ENCODE data around the gene SURF2.

SURF2 gene

DNA sequence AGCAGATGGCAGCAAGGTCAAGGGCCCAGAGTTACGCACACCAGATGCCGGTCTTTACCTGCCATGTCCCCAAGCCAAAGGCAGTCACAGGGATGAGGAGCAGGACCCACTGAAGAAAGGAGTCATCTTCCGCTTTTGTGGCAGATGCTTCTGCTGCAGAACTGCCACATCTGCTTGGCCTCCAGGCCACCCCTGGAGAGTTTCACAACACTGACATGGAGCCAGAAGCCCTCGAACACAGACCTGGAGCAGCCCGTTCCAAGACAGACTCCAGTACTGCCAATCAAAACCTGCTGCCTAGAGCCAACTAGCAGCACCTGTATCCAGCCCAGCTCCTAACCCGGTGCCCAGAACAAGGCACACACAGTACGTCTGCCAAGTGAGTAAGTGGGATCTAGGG is 1.6 kb upstream of the SURF2 start:
- DNase-seq (ENCODE audit: low spot score): no peak

DNA sequence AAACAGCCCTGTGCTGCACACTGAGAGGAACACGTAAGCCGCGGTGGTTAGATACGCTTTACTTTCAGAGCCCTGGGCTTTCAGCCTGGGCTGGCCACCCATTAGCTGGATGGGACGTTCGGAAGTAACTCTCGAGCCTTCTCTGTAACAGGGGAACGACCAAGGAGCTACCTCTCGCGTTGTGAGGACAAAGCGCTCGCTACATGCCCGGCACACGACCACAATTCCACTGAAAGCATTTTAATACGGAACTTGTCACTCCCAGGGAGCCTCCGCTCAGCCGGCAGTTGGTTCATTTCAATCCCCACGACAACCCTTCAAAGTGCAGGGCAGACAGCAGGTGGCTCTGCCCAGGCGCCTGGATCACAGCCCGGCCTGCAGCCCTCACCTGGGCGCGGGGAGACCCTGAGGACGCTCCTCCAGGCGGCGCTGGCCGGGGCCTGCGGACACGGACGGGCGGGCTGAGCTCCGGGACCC is 431 bp upstream of the SURF2 start:
- DNase-seq (ENCODE audit: low spot score): no peak

DNA sequence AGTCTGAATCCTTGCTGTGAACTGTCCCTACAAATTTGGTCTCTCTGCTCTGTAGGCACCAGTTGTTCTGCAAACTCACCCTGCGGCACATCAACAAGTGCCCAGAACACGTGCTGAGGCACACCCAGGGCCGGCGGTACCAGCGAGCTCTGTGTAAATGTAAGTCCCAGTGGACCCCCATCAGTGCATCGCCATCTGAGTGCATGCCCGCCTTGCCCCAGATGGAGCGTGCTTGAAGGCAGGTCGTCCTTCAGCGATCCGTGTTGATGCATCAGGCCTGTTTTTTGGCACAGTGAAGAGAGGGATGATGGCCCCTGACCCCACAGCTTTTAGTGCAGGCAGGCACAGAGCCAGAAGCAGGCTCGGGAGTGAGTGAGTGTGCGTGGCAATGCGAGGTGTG is 1.3 kb downstream of the SURF2 start:
- DNase-seq (ENCODE audit: low spot score): no peak

DNA sequence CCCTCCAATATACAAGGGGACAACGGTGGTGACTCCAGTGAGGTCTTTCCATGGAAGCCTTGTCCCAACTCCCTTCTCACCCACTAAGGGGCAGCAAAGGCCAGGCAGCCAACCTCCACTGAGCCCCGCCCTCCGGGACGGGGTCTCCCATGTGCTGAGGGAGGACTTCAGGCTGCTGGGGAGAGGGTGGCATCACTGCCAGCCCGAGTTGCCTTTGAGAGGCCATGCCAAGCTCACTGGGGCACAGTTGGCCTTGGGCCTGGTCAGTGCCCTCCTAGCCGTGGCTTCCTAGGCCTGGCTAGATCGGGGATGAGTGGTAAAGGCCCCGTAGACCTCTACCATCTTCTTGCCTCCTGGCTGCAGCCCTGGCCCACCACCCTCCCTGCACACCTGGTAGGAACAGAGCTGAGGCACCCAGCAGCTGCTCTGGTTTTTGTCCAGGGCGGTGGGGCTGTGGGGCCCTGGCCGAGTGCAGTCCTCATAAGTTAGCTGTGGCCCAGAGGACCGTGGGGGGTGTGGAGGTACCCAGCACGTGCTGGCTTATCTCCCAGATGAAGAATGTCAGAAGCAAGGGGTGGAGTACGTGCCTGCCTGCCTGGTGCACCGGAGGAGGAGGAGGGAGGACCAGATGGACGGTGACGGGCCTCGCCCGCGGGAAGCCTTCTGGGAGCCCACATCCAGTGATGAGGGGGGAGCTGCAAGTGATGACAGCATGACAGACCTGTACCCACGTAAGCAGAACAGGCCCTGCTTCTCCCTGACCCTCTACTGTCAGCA is 3.2 kb downstream of the SURF2 start:
- DNase-seq (ENCODE audit: low spot score): no peak

DNA sequence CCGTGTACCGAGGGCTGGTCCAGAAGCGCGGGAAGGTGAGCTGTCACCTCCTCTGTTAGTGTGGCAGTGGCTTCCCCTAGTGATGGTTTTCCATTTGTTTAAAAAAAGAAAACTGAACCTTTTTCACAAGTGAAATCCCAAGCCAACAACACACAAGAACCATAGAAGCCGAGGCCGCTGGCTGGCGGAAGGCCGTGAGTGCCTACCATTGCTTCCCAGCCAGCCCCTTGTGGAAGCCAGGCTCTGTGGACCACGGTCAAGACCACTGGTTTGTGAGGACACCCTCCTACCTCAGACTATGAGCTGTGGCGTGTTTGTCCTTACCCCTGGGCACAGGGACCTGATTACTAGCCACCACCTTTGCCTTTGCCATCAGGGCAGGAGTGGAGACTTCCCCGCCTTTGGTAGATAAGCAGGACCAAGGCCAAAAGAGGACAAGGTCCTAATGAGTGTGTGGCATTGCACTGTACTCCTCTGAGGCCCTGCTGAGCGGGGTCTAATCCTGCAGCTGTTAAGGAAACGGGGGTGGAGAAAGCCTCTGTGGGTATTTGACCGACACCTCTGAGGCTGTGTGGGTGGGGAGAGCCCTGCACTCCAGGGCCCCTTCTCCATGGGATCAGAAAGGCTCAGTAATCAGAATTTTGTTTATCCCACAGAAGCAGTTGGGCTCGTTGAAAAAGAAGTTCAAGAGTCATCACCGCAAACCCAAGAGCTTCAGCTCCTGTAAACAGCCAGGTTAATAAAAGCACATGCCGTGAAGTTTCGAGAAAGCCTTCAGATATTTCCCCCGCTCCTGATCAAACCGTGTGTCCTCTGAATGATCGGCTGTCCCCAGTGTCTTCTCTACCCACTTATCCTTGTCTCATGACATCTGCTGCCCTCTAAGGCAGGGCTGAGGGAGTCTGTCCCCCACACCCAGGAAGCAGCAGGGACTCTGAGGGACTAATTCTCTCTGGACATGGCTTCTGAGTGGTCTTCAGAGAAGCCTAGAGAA is 4.3 kb downstream of the SURF2 start:
- no peak for DNase-seq (ENCODE audit: low spot score)

DNA sequence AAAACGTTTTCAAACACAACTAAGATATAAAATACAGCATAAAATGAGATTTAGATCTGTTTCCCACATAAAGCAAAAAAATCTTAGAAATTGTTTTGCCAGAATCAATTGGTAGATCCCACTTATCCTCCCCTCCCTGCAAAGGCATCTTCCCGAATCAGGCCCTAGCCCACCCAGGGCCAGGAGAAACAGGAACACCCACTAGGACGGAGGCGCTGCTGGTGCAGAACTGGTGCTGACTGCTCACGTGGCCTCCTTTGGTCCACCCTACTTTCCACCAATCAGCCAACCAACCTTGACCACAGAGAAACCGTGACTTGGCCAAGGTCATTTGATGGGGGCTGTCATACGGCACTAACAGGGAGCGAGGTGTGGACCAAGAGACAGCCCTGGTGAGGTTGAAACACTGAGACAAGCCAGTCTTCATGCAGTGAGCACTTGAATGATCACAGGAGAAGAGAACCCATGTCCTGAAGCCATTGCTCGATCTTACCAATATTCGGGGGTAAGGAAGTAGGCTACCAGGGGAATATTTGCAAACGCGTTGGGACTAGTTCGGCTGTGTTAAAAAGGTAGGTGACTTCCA is 5.2 kb downstream of the SURF2 start:
- no peak for DNase-seq (ENCODE audit: low spot score)

DNA sequence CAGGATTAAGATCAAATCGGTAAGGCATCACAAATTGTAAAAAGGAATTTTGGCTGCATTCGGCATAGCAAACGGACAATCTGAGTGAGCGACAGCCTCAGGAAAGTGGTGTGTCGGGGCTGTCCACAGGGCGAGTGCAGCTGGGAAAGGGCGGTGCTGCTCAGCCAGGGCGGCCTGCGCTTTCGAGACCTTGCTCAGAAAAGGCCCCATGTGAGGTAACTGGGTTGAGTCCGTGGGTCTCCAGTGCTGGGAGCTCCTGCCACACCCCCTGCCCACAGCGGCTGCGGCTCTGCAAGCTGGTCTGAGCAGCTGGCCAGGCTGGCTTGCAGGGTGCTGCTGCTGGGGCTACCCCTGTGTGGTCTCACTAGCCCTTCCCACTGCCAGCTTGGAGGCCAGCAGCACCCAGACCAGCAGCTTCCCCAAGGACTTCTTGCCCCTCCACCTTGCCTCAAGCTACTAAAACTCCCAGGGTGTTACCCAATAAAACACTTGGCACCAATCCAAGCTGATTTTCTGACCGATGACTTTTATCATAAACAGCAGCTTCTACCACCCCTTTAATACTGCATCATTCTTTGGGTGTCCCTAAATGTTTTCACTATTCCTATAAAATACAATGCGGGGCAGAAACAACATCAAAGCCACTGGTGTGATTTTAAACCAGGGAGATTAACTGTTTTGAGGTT is 6.2 kb downstream of the SURF2 start:
- DNase-seq (ENCODE audit: low spot score): no peak

DNA sequence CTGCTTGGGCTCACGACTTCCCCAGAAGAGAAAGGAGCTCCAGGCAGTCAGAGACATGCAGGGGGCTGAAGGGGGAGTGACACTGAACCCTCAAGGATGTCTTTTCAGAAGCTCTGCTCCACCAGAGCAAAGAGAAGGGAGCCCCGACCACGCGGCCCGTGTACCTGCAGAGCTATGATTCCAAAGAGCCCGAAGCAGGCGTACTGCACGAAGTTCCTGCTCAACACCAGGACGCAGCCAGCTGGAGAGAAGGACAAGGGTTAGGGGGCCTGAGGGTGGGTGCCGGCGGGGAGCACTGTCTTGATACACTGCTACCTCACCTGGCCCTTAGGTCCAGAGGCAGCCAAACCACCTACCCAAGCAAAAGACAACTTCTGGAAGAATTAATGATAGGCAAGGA is 10.1 kb downstream of the SURF2 start:
- no peak for DNase-seq (ENCODE audit: low spot score)

DNA sequence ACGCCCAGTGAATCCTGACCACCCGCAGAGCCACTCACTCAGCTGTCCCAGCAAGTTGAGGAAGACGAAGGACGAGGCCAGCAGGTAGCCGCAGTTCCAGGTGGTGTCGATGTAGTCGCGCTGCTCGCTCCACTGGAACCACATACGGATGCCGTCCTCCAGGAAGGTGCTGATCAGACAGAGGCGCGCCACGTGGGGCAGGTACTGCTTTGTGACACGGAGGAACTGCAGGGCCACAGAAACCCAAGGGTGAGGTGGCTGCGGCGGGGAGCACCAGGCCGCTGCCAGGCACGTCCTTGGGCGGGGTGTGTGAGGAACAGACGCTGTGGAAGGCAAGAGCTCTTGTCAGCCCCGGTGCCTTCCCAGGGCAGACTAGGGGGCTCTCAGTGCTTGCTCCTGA is 10.9 kb downstream of the SURF2 start:
- no peak for DNase-seq (ENCODE audit: low spot score)

DNA sequence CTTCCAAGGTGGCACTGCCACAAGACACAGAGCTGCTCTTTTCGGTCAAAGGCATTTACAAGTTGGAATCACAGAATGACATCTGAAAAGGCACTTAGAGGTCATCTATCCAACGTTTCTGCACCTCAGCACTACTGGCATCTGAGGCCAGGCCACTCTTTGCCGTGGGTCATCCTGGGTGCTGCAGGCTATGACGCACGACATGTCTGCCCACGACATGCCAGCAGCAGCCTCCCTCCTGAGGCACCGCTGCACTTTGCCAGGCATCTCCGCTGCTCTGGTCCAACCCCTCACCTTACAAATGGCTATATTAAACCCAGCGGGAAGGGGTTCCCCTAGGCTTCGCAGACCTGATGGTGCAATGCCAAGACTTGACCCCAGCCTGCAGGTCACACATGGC is 11.4 kb downstream of the SURF2 start:
- DNase-seq (ENCODE audit: low spot score): no peak

DNA sequence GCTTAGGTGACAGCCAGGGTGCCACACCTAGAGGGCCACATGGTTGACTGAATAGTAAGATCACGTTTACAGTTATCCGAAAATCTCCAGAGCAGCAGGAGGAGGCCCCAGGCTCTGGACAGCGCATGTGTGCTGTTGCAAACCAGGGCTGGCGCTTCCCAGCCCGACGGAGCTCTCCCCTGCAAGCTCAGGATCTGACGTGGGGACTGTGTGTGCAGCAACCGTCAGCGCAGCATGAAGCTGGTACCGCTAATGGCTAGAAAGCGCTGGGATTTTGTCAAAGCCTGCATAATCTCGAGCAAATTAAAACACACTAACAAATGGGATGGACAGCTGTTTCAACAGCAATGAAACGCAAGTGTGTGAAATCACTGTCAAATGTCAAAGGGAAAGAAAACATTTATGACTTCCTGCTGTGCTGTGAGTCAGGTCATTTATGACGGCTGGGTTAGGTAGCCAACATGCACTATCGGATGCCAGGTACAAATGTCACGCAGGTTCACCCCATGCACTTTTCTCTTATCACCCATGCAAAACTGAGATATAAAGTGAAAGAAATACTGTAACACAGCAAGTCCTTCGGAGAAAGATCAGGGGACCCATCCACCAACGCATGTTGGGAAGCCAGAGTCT is 12.0 kb downstream of the SURF2 start:
- DNase-seq (ENCODE audit: low spot score): no peak

DNA sequence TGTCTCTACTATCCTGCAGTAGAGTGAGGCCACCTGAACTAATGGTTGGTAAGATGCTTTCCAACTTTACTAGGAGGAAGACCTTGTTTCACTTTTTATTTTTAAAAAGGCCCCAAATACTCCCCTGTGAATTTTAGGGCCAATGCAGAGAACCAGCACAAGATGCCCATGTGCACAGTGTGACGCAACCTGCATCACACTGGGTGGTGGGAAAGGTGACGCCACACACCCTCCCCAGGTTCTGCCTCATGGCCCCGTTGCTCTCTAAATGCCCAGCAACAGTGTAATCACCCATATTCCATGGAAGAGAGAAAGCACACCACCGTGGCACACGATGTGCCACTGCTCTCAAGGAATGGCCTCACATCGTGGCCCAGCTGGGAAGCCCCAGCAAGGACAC is 13.1 kb downstream of the SURF2 start:
- DNase-seq (ENCODE audit: low spot score): no peak

DNA sequence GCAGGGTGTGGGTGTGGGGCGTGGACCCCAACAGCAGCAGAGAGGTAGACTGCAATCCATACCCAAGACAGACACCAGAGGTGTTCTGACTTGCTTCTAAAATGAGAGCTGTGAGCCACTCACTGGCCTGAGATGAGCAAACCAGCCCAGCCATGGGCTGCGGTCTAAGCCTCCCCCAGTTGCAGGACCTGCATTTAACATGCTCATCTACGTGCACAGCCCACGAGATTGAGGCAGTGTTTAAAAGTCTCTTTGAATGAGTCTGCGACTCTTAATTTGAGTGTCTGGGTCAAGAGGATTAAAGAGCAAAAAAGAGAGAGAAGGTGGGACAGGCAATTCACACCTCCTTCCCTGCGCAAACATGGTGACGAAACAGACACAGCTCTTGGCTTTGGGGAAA is 13.6 kb downstream of the SURF2 start:
- DNase-seq (ENCODE audit: low spot score): no peak

DNA sequence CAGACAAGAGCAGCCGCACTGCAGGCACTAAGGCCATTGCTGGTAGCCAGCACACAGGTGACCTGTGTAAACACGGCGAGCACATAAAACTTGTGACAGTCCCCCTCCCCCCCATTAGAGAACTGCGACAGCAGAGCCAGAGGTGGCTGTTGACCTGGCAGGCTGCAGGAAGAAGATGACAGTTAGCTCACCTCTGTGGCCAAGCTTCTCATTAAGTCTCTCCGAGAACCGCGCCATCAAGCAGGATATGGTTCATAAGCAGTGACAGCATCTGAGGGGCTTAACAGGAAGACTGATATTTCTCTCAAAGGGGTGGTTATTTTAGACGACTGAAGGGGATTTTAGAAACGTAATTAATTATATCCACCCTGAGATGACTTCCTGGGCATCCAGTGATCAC is 14.3 kb downstream of the SURF2 start:
- DNase-seq (ENCODE audit: low spot score): no peak

DNA sequence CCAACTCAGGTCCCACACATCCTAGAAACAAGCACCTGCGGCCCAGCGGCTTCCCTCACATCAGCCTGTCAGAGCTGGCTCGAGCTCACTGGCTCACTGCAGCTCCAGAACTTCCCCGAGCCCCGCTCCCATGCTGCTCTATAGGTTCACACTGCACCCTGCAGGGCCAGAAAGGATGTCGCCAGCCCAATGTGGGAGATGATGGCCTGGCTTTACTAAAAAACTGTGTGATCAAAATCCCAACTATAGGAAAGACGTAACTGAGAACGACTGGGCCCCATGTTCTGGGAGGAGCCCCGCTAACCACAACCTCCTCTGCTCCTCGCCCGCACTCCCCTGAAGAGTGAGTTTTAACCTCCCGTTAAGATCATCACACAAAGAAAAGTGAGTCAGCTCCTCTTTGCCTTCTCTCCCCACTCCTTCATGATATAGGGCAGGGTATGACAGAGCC is 14.9 kb downstream of the SURF2 start:
- DNase-seq (ENCODE audit: low spot score): no peak

DNA sequence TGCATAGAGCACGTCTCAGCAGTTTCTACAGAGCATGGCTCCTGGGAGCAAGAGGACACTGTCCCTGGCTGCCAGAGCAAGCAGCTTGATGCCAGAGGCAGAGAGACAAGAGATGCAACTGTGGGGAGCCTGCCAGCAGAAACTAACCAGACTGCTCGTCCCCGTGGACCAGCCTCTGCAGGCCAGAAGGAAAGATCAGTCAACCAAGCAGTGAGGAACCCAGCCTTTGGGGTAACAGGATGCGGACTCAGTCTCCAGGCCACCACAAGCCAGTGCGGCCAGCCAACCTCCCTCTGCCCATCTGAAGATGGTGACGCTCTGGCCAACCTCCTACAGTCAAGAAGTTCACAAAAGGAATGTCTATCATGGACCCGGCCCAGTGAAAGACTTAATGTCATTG is 15.8 kb downstream of the SURF2 start:
- DNase-seq (ENCODE audit: low spot score): no peak

DNA sequence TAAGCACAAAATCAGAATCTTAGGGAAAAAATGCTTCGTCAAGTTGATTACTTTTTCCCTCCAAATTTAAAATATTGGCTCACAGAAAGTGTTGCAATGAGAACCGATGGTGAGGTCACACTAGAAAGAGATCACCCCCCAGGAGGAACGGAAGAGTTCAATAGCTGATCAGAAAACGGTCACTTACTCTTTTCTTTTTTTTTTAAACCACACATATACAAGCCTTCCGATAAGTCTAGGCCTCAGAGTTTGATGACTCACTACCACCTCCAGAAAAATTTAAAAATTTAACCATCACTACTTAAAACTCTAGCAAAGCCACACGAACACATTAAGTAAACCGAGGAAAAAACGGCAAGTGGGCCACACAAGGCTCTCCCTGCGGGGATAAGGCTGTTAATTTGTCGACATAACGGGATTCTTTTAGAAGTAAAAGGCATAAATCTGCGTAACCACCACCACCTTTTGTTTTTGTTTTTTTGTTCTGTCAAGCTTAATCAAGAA is 18.3 kb downstream of the SURF2 start:
- DNase-seq (ENCODE audit: low spot score): no peak

DNA sequence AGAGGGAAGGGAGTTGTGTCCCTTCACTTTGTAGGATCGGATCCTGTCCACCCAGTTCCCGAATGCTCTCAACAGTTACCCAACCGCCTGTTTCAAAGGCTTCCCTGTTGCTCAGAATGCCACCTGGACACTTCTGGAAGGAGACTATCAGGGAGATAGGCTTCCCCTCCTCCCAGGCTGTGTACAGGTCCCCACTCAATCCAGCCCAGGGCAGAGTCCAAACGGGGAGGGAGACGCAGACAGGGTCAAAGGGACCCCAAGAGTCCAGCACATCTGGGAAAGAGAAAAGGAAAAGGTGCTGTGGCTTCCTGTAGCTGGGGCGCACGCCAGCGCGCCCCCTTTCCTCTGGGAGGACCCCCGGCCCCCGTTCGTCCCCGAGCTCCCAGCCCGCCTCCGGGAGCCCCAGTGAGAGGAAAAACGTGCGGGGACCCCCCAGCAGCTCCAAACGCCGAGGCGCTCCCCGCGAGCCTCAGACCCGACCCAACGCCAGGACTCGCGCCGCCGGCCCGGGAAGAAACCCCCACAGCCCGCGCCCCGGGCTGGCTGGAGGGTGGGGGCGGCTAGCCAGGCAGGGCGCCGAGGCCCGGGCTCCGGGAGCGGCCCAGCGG is 18.9 kb downstream of the SURF2 start:
- DNase-seq (ENCODE audit: low spot score): no peak

DNA sequence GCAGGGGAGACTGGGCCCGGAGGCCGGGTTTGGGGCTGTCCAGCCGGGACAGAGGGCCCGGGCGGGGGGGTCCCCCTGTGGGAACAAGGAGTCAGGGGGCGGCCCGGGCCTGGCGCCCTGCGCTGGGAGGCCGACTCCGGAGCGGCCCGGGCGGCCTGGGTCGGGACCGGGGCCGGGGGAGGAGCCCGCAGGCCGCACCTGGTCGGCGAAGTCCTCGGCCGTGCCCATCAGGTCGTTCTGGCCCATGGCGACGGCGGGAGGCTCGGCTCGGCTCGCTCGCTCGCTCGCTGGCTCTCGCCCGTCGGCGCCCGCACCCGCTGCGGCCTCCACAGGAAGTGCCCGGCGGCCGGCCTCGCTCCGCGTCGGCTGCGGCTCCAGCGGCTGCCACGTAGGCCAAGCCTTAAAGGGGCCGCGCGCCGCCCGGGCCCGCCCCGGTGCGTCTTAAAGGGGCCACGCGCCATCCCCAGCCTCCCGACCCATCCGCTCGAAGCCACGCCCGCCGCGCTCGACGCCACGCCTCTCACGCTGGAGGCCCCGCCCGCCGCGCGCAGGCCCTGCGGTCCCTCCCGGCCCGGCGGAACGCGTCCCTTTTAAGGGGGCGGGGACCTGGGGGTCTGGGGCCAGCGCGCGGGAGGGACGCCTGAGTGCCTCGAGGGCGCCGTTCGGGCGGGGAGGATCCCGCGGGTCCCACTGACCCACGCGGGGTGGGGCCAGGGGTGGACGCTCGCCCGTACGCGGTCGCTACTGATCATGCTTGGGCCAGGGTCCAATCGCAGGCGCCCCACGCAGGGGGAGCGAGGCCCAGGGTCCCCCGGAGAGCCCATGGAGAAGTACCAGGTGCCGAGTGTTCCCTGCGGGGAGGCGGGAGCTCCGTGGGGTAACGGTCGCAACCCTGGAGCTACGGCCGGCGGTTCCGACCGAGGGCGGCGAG is 19.6 kb downstream of the SURF2 start, which contains the start of the genes STKLD1 and SURF4:
TSS of gene STKLD1 (plus strand) at position 643 of the 931 bp plus-strand sequence. CDS start at position 751, 108 bp downstream.
TSS of gene SURF4 (minus strand) at position 337 of the 931 bp plus-strand sequence. CDS start at position 246, 91 bp downstream.
- DNase-seq (ENCODE audit: low spot score): peak; percentile 93

Data from pons (tissue), 1 donor.